Hepatocyte (in vitro differentiated cells): ENCODE results near the gene TET1. TPM values are rescaled to one million over a fixed set of nuclear protein-coding genes. Genes with fewer than 3 reads are reported as not detected.
A peak's percentile ranks its signal among the peaks of the same experiment; 100 is the strongest.
"Not testable (repeated sequence)": the region's sequence is repeated elsewhere in the genome, so short reads cannot be mapped to it uniquely, and the experiment has no call there.

Source experiments
- DNase-seq: peaks from one replicate; pipeline ENCODE4 v3.0.0-alpha.2; 2016; ENCODE audit warnings: low spot score
- H2AFZ ChIP-seq: fragments of 200-600 bp; sonication (generic); 2 replicates; pipeline ENCODE4 v1.6.0; 2016; ENCODE audit warnings: antibody characterized with exemption, mild to moderate bottlenecking
- H3K27ac ChIP-seq: fragments of 200-600 bp; sonication (generic); 2 replicates; pipeline ENCODE4 v1.5.1; 2016; ENCODE audit warnings: mild to moderate bottlenecking
- H3K27me3 ChIP-seq: fragments of 200-600 bp; sonication (generic); 2 replicates; pipeline ENCODE4 v1.6.1; 2016
- H3K36me3 ChIP-seq: fragments of 200-600 bp; sonication (generic); replicated peaks from 2 replicates; pipeline ENCODE4 v1.5.1; 2016; ENCODE audit warnings: low read depth; ENCODE audit not compliant: insufficient read depth
- H3K4me1 ChIP-seq: fragments of 200-600 bp; sonication (generic); 2 replicates; pipeline ENCODE4 v1.5.1; 2016; ENCODE audit warnings: mild to moderate bottlenecking, moderate library complexity; ENCODE audit not compliant: insufficient read depth
- H3K4me2 ChIP-seq: fragments of 200-600 bp; sonication (generic); 2 replicates; pipeline ENCODE4 v1.6.0; 2016
- H3K4me3 ChIP-seq: fragments of 200-600 bp; sonication (generic); 2 replicates; pipeline ENCODE4 v1.5.1; 2016; ENCODE audit warnings: mild to moderate bottlenecking
- H3K79me2 ChIP-seq: fragments of 200-600 bp; sonication (generic); 2 replicates; pipeline ENCODE4 v1.6.0; 2017; ENCODE audit warnings: mild to moderate bottlenecking
- H3K9me2 ChIP-seq: fragments of 200-600 bp; sonication (generic); replicated peaks from 2 replicates; pipeline ENCODE4 v1.6.0; 2017; ENCODE audit warnings: mild to moderate bottlenecking; ENCODE audit not compliant: insufficient read depth
- H3K9me3 ChIP-seq: fragments of 200-600 bp; sonication (generic); 2 replicates; pipeline ENCODE4 v1.5.1; 2016; ENCODE audit warnings: low read depth, mild to moderate bottlenecking
- H4K20me1 ChIP-seq: fragments of 200-600 bp; sonication (generic); 2 replicates; pipeline ENCODE4 v1.6.0; 2016; ENCODE audit warnings: mild to moderate bottlenecking; ENCODE audit not compliant: insufficient read depth, poor library complexity, severe bottlenecking
- EZH2 ChIP-seq: fragments of 200-600 bp; sonication (generic); IDR thresholded peaks from 2 replicates; pipeline ENCODE4 v1.6.1; 2016; ENCODE audit warnings: antibody characterized with exemption, mild to moderate bottlenecking, borderline replicate concordance
- EZH2phosphoT487 ChIP-seq: fragments of 200-600 bp; sonication (generic); IDR thresholded peaks from one replicate; pipeline ENCODE4 v1.6.1; 2018; ENCODE audit warnings: antibody characterized with exemption, mild to moderate bottlenecking, low read depth, moderate library complexity; ENCODE audit not compliant: unreplicated experiment, severe bottlenecking
- WGBS: methylation state at CpG from one replicate; pipeline ENCODE4 v1.1.6; 2016; ENCODE audit warnings: low lambda C conversion rate; ENCODE audit errors: missing lambda C conversion rate; 5-methylcytosine and 5-hydroxymethylcytosine counted together
- polyA plus RNA-seq: library from polyadenylated mRNA; unstranded; fragments of >200 nt; fragmentation: Nextera tagmentation; extraction: Ambion mirVana; gene quantifications from 2 replicates; pipeline ENCODE4 v1.2.1, GENCODE V29; 2016
- total RNA-seq: library from RNA; depleted of rRNA; stranded (reverse); fragments of >200 nt; gene quantifications from 2 replicates; pipeline ENCODE4 v1.2.3, GENCODE V29; 2014
- TF ChIP-seq, protein P1 (sequence below): fragments of 200-600 bp; sonication (generic); IDR thresholded peaks from 2 replicates; pipeline ENCODE4 v1.5.1; 2016; ENCODE audit warnings: antibody characterized with exemption, mild to moderate bottlenecking; ENCODE audit not compliant: poor library complexity

The TET1 gene
- 10.4 and 13.6 TPM in 2 replicates for total RNA-seq
- polyA plus RNA-seq, result 2.4 and 3.2 TPM in 2 replicates

GRCh38 chr10:68560186-68560942 lies at the start of gene TET1:
Gene TET1 (plus strand): TSS chr10:68560337. CDS start chr10:68572339, 12,002 bp downstream.
- Histone ChIP-seq H3K79me2 (peaks cover 44% of the 10 kb centered on the region), H3K4me2 (peak within 1 kb of the TSS; percentile 96), H3K4me1 (no peaks in the 10 kb centered on the region), H2AFZ (peak within 1 kb of the TSS; percentile 98), H3K4me3 (peak within 1 kb of the TSS; percentile 99), H3K9me3 (no peaks in the 10 kb centered on the region), H3K36me3 (no peaks in the 10 kb centered on the region), H3K27me3 (no peaks in the 10 kb centered on the region), H4K20me1 (no peaks in the 10 kb centered on the region), H3K27ac (peak within 1 kb of the TSS; percentile 76), H3K9me2 (no peaks in the 10 kb centered on the region)
- WGBS, result 1% methylated on average over 38 of the region's 66 CpGs
- DNase-seq, result peak; percentile 75
- TF ChIP-seq, protein P1, sequence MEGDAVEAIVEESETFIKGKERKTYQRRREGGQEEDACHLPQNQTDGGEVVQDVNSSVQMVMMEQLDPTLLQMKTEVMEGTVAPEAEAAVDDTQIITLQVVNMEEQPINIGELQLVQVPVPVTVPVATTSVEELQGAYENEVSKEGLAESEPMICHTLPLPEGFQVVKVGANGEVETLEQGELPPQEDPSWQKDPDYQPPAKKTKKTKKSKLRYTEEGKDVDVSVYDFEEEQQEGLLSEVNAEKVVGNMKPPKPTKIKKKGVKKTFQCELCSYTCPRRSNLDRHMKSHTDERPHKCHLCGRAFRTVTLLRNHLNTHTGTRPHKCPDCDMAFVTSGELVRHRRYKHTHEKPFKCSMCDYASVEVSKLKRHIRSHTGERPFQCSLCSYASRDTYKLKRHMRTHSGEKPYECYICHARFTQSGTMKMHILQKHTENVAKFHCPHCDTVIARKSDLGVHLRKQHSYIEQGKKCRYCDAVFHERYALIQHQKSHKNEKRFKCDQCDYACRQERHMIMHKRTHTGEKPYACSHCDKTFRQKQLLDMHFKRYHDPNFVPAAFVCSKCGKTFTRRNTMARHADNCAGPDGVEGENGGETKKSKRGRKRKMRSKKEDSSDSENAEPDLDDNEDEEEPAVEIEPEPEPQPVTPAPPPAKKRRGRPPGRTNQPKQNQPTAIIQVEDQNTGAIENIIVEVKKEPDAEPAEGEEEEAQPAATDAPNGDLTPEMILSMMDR, result no peak
- TF ChIP-seq EZH2phosphoT487 (no peak), EZH2 (no peak)

GRCh38 chr10:68516216-68516615 lies 43.9 kb upstream of the TET1 start:
- H3K36me3 ChIP-seq, H3K9me2 ChIP-seq, H3K27ac ChIP-seq, H3K9me3 ChIP-seq, H3K4me2 ChIP-seq, H3K27me3 ChIP-seq, DNase-seq, H2AFZ ChIP-seq, H3K4me1 ChIP-seq, H3K4me3 ChIP-seq, H4K20me1 ChIP-seq: not testable (repeated sequence)
- WGBS, result 84% methylated on average over 2 of the region's 2 CpGs
- peaks cover 19% of the 10 kb centered on the region for H3K79me2 ChIP-seq

- 39% methylated on average over 4 of the region's 4 CpGs for WGBS
- Histone ChIP-seq H3K4me1 (peaks cover 5% of the 10 kb centered on the region), H4K20me1 (no peaks in the 10 kb centered on the region), H3K79me2 (peaks cover 19% of the 10 kb centered on the region), H3K9me2 (no peaks in the 10 kb centered on the region), H3K27me3 (no peaks in the 10 kb centered on the region), H3K4me3 (no peak overlapping the region), H3K27ac (peak overlapping the region; percentile 33), H3K36me3 (no peaks in the 10 kb centered on the region), H2AFZ (no peak overlapping the region), H3K9me3 (no peaks in the 10 kb centered on the region), H3K4me2 (no peak overlapping the region)
- TF ChIP-seq, protein P1, result no peak
- TF ChIP-seq EZH2 (no peak), EZH2phosphoT487 (no peak)
- DNase-seq, result no peak
These were observed 43.4 kb upstream of the TET1 start for GRCh38 chr10:68516766-68517165.

DNA sequence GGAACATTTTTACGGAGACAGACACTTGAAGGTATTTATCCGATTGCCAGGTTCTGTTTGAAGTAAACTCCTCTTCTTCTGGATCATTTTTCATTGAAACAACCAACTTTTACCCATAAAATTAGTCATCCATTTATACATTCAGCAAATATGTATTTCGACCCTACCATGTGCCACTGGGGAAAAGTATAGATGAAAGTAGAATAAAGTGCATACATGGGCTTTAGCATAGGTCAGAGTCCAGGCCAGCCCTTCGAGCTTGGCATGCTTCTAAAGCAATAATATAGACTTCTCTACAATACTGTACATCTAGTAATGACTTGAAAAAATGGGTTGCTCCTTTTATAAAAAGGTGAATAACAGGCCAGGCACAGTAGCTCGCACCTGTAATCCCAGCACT lies 42.9 kb upstream of the TET1 start:
- no peaks in the 10 kb centered on the region for H3K36me3 ChIP-seq
- peak overlapping the region; percentile 37 for H3K27ac ChIP-seq
- H3K4me3 ChIP-seq, result no peak overlapping the region
- H3K4me2 ChIP-seq, result no peak overlapping the region
- H3K4me1 ChIP-seq, result peaks cover 5% of the 10 kb centered on the region
- peak; percentile 15 for DNase-seq
- no peaks in the 10 kb centered on the region for H3K27me3 ChIP-seq
- no peaks in the 10 kb centered on the region for H3K9me3 ChIP-seq
- TF ChIP-seq, protein P1, result no peak
- TF ChIP-seq EZH2phosphoT487 (no peak), EZH2 (no peak)
- H3K9me2 ChIP-seq, result no peaks in the 10 kb centered on the region
- H2AFZ ChIP-seq, result no peak overlapping the region
- H4K20me1 ChIP-seq, result no peaks in the 10 kb centered on the region
- WGBS, result 63% methylated on average over 5 of the region's 5 CpGs
- peaks cover 24% of the 10 kb centered on the region for H3K79me2 ChIP-seq

DNA sequence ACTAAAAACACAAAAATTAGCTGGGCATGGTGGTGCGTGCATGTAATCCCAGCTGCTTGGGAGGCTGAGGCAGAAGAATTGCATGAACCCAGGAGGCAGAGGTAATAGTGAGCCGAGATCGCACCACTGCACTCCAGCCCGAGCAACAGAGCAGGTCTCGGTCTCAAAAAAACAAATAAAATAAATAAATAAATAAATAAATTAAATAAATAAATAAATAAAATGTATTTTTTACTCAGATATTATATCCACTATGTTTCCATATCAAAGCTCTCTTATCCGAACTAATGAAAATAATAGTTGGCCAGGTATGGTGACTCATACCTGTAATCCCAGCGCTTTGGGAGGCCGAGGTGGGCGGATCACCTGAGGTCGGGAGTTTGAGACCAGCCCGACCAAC lies 41.5 kb upstream of the TET1 start:
- H2AFZ ChIP-seq, H3K9me2 ChIP-seq, H4K20me1 ChIP-seq, H3K9me3 ChIP-seq, H3K4me2 ChIP-seq, H3K27ac ChIP-seq, H3K4me1 ChIP-seq, H3K4me3 ChIP-seq, DNase-seq, H3K27me3 ChIP-seq, H3K36me3 ChIP-seq: not testable (repeated sequence)
- H3K79me2 ChIP-seq, result peaks cover 36% of the 10 kb centered on the region
- WGBS, result 96% methylated on average over 11 of the region's 11 CpGs

DNA sequence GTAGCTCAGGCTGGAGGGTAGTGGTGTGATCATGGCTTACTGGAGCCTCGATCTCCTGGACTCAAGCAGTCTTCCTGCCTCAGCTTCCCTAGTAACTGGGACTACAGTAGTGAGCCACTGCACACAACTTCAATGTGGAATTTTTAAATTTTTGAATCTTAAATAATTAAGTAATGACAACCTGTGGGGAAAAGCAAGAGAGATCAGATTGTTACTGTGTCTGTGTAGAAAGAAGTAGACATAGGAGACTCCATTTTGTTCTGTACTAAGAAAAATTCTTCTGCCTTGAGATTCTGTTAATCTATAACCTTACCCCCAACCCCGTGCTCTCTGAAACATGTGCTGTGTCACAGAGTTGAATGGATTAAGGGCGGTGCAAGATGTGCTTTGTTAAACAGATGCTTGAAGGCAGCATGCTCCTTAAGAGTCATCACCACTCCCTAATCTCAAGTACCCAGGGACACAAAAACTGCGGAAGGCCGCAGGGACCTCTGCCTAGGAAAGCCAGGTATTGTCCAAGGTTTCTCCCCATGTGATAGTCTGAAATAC lies 34.6 kb upstream of the TET1 start:
- 42% methylated on average over 4 of the region's 5 CpGs for WGBS
- H3K79me2 ChIP-seq, result peaks cover 36% of the 10 kb centered on the region
- H3K9me2 ChIP-seq, H4K20me1 ChIP-seq, H3K4me3 ChIP-seq, H3K36me3 ChIP-seq, H3K9me3 ChIP-seq, H2AFZ ChIP-seq, H3K27me3 ChIP-seq, H3K4me1 ChIP-seq, DNase-seq: not testable (repeated sequence)
- H3K27ac ChIP-seq, result peak overlapping the region; percentile 98
- peak overlapping the region; percentile 80 for H3K4me2 ChIP-seq
